Measurements from ENCODE around the gene TSSK2.
A peak's percentile ranks its signal among the peaks of the same experiment; 100 is the strongest.
"Not testable (repeated sequence)": the region's sequence is repeated elsewhere in the genome, so short reads cannot be mapped to it uniquely, and the experiment has no call there.

The TSSK2 gene
- 0 reads per million in 2 experiments for total RNA-seq

- no peak for DNase-seq (ENCODE audit: low read depth)
Measured at GRCh38 chr22:19130959-19131684, at the start of gene TSSK2. TSS of gene TSSK2 (plus strand) at chr22:19131308. CDS start at chr22:19131400, 92 bp downstream.

- DNase-seq (ENCODE audit: low read depth) = no peak
Measured at GRCh38 chr22:19081351-19081750, 49.8 kb upstream of the TSSK2 start.

- DNase-seq (ENCODE audit: low read depth) = no peak
Measured at GRCh38 chr22:19082101-19082500, 49.0 kb upstream of the TSSK2 start.

- DNase-seq (ENCODE audit: low read depth) = no peak
Measured at GRCh38 chr22:19082793-19083192, 48.3 kb upstream of the TSSK2 start.

- DNase-seq (ENCODE audit: low read depth) = not testable (repeated sequence)
Measured at GRCh38 chr22:19084126-19084525, 47.0 kb upstream of the TSSK2 start.

- not testable (repeated sequence) for DNase-seq (ENCODE audit: low read depth)
Measured at GRCh38 chr22:19084586-19084985, 46.5 kb upstream of the TSSK2 start.

- DNase-seq (ENCODE audit: low read depth) = no peak
Measured at GRCh38 chr22:19085233-19085718, 45.8 kb upstream of the TSSK2 start.

- DNase-seq (ENCODE audit: low read depth) = no peak
Measured at GRCh38 chr22:19086417-19086816, 44.7 kb upstream of the TSSK2 start.

GRCh38 chr22:19086896-19087295 lies 44.2 kb upstream of the TSSK2 start:
- DNase-seq (ENCODE audit: low read depth) = no peak

GRCh38 chr22:19088866-19089595 lies 42.1 kb upstream of the TSSK2 start:
- DNase-seq (ENCODE audit: low read depth) = no peak

GRCh38 chr22:19090183-19090582 lies 40.9 kb upstream of the TSSK2 start:
- DNase-seq (ENCODE audit: low read depth) = no peak

GRCh38 chr22:19090586-19091127 lies 40.5 kb upstream of the TSSK2 start:
- DNase-seq (ENCODE audit: low read depth) = no peak

GRCh38 chr22:19092725-19093124 lies 38.4 kb upstream of the TSSK2 start:
- no peak for DNase-seq (ENCODE audit: low read depth)

- DNase-seq (ENCODE audit: low read depth) = no peak
Measured at GRCh38 chr22:19094393-19094997, 36.6 kb upstream of the TSSK2 start.

GRCh38 chr22:19096555-19096954 lies 34.6 kb upstream of the TSSK2 start:
- DNase-seq (ENCODE audit: low read depth) = no peak

- no peak for DNase-seq (ENCODE audit: low read depth)
Measured at GRCh38 chr22:19097518-19097917, 33.6 kb upstream of the TSSK2 start.

- DNase-seq (ENCODE audit: low read depth) = no peak
Measured at GRCh38 chr22:19098157-19098556, 33.0 kb upstream of the TSSK2 start.

GRCh38 chr22:19103880-19104821 lies 27.0 kb upstream of the TSSK2 start:
- no peak for DNase-seq (ENCODE audit: low read depth)

GRCh38 chr22:19105456-19105855 lies 25.7 kb upstream of the TSSK2 start:
- DNase-seq (ENCODE audit: low read depth) = no peak

- DNase-seq (ENCODE audit: low read depth) = peak; percentile 51
Measured at GRCh38 chr22:19105867-19106802, 25.0 kb upstream of the TSSK2 start.
